ENCODE data around the gene PEX10.
"Not testable (repeated sequence)": the region's sequence is repeated elsewhere in the genome, so short reads cannot be mapped to it uniquely, and the experiment has no call there.

PEX10 gene

DNA sequence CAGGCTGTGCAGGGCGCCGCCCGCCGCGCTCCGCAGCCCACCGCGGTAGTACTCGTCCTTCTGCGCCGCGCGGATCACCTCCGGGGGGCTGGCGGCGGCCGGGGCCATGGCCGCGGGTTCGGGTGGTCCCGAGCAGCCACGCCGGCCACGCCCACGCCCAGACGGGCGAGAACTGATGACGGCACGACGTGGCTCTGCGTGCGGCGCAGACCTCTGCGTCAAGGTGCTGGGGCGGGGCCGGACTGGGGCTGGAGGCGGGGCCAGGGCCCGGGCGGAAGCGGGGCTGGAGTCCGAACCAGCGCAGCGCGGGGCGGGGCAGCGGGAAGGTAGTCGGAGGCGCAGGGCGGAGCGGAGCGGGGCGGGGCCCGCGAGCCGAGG is at the start of gene PEX10:
Gene PEX10 (minus strand): TSS at position 170 of the 378 bp plus-strand sequence. CDS start 62 bp downstream, at position 108.
- DNase-seq (ENCODE audit: low read depth, low spot score), result peak; percentile 82

DNA sequence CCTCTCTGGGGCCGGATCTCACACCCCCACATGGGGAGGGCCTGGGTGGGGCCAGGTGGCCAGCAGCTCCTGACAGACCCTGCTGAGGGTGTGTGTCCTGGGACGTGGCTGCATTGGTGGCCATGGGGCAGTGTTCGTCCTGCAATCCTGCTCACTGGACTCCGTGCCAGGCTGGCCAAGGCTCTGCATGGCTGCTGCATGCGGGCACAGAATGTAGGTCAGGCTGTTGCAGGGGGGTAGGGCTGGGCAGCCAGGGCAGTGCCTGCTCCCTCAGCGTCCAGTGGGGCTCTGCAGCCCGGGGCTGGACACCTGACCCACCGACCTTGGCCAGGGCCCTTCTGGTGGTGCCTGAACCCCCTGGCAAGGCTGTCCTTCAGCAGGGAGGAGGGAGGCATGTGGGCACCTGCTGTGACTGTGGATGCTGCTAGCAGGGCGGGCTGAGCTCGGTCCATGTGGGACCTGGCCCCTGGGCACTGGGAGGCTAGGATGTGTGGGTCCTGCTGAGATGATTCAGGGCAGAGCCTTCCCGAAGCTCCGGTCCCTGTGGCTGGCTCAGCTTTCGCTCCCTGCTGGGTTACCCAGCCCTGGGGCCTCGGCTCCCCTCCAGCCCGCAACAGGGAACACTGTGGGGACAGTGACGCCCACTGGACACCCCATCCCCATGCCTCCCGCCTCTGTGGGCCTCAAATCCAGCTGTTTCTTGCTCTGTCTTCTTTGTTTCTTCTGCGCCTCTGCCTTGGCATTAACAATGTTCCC is 48.8 kb upstream of the PEX10 start:
- no peak for DNase-seq (ENCODE audit: low read depth, low spot score)

DNA sequence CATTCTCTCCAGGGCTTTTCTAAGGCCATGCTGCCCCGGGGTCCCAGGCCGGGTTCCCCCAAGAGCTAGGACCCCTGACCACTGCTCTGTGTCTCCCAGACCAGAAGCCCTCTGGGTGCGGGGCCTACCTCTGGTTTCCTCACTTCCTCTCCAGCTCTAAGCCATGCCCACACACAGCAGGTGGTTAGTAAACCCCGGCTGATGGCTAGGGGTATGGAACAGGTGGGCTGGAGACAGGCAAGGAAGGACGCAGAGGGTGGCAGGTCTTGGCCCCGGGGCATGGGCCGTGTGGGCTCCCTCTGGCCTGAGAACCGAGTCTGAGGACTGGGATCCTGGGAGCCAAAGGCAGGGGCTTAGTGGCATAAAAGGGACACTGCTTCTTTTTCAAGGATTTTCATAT is 47.8 kb upstream of the PEX10 start:
- no peak for DNase-seq (ENCODE audit: low read depth, low spot score)

DNA sequence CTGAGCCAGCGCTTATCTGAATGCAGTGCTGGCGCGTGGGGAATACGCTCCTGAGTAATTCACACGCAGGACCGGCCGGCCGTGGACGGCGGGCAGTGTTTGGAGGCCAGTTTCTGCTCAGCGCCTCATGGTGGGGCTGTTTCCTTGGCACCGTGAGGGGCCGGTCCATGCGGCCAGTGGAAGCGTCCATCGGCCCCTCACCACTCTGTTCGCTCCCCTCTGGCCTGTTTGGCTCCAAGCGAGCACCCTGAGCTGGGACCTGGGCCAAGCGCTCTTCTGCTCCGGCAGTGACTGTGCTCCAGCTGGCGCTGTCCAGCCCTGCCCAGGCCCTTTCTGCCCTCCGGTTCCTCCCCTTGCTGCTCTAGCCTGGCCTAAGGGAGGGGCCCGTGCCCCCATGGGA is 47.4 kb upstream of the PEX10 start:
- DNase-seq (ENCODE audit: low read depth, low spot score), result no peak

DNA sequence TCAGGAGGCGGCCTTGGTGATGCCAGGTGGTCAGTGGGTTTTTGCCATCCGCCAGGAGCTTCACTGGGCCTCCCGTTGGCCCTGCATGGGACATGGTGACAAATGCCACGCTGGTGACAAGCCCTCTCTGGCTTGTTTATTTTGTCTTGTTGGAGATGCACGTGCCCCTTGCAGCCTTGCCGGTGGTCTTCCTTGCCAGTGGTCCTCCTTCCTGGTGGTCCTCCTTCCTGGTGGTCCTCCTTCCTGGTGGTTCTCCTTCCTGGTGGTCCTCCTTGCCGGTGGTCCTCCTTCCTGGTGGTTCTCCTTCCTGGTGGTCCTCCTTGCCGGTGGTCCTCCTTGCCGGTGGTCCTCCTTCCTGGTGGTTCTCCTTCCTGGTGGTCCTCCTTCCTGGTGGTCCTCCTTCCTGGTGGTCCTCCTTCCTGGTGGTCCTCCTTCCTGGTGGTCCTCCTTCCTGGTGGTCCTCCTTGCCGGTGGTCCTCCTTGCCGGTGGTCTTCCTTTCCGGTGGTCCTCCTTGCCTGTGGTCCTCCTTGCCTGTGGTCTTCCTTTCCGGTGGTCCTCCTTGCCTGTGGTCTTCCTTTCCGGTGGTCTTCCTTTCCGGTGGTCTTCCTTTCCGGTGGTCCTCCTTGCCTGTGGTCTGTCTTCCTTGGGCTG is 46.9 kb upstream of the PEX10 start:
- not testable (repeated sequence) for DNase-seq (ENCODE audit: low read depth, low spot score)

DNA sequence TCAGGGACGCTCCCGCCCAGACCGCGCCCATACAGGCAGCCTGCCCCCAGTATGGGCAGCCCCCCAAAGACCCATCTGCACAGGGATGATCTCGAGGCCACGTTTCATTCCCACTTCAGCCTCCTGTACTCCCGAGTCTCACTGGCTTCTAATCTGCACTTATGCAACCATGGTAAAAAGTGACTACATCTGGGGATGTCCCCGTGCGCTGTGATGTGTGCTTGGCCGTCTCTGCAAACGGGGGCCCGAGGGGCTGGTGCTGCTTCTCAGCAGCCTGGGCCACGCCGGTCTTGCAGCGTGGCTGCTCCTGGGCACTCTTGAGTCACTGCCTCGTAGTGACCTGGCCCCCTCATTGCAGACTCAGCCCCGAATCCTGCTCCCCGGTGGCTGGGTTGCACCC is 46.3 kb upstream of the PEX10 start:
- DNase-seq (ENCODE audit: low read depth, low spot score), result no peak

DNA sequence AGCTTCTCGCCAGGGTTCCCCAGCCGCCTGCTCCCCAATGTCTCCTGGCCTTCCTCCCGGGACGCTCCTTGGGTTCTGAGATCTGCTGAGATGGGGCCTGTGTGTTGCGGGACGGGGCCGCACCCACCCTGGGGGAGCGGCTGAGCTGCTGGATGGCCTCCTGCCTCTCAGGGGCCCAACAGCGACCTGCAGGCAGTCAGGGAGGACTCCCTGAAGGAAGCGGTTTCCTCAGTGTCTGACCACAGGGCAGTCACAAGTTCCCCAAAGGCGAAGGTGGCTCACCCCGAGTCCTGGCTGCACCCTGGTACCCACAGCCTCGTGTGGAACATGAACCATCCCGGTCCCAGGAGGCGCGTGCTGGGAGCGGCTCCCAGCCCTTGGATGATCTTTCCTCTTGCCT is 45.1 kb upstream of the PEX10 start:
- no peak for DNase-seq (ENCODE audit: low read depth, low spot score)

DNA sequence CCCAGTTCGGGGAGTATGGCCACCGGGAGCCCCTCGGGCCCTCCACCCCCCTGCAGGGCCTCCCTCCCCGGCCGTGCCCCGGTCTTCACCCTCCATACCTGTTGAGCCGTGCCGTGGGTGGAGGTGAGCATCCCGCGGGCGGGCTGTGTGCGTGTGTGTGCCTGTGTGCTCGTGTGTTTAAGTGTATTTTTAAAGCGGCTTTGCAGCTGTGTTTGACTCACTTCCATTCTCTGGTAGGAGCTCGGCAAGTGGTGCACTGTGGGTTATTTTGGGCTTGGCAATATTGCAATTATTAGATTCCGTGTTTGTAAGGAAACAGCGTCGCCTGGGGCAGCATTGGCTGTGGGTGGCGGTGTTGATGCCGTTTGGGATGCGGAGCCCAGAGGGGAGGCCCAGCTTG is 43.4 kb upstream of the PEX10 start:
- no peak for DNase-seq (ENCODE audit: low read depth, low spot score)

DNA sequence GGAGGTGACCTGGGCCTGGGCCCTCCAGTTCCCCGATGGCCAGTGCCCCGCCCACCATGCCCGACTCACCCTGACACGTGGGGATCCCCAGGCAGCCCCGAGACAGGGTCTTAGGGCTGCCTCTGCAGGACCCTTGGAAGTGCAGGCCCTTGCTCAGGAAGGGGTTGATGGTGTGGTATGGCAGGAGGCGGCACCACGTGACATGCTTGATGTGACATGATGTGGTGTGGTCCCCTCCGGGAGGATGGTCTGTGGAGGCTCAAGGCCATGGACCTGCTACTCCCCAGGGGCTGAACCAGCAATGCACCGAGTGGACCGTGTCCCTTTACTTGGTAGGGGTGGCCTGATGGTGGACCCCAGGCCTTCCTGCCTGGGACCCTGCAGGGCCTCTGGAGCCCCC is 41.9 kb upstream of the PEX10 start:
- no peak for DNase-seq (ENCODE audit: low read depth, low spot score)

DNA sequence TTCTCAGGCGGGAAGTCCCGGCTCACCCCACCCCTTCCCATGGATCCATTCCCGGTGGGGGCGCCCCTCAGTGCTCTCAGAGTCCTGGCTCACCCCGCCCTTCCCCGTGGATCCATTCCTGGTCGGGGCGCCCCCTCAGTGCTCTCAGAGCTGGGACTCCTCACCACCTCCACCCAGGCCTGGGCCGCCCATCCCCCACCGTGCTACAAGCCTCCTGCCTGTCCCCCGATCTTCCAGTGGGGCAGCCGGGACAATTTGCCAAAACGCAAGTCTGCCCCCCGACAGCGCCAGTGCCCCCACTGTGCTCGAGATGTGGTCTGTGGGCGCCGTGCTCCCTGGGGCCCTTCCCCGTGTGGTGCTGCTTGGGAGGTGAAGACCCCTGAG is 40.6 kb upstream of the PEX10 start:
- DNase-seq (ENCODE audit: low read depth, low spot score), result no peak

DNA sequence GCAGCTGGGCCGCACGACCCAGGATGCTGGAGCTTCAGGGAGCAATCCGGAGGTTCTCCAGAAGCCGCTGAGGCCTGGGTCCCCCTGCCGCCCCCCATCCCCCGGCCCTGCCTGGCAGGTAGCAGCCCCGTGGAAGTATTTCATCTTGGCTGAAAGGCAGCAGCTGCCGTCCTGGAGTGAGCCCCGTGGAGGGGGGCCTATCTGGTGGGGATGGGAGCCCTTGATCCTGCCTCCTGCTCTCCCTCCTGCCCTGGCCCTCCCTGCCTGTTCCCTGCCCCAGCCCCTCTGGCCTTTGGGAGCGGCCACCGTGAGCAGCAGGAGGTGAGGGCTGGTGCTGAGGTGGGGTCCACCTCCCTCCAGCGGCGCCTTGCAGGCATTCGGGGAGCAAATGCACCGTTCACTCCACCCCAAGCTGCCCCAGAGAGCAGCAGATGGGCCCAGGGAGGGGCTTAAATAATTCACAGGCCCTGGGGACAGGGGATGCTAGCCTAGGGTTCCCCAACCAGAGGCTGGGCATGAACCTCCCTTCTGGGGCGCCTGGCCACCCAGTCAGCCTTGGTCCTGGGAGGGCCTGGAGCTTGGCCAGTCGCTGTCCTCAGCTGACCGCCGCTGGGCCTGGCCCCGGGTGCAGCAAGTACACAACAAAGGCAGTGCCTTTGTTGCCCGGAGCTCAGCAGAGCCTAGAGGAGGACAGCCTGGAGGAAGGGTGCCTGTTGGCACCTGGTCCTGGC is 40.0 kb upstream of the PEX10 start:
- DNase-seq (ENCODE audit: low read depth, low spot score), result no peak

DNA sequence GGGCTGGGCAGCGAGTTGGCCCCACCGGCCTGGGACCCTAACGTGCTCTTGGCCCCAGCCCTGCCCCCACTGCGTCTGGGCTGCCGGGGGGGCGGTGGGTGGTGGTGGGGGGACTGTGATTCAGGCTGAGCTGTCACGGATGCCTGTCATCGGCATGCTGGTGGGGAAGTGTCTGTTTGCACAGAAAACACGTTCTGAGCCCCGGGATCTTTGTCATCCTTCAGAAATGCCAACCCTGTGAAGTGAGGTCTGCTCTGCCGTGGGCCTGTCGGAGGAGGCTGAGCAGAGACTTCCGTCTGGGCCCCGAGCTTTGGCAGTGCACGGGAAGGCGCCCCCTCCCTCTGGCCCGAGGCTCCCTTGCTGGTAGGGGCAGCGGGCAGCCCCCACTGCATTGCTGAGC is 39.4 kb upstream of the PEX10 start:
- DNase-seq (ENCODE audit: low read depth, low spot score), result no peak

DNA sequence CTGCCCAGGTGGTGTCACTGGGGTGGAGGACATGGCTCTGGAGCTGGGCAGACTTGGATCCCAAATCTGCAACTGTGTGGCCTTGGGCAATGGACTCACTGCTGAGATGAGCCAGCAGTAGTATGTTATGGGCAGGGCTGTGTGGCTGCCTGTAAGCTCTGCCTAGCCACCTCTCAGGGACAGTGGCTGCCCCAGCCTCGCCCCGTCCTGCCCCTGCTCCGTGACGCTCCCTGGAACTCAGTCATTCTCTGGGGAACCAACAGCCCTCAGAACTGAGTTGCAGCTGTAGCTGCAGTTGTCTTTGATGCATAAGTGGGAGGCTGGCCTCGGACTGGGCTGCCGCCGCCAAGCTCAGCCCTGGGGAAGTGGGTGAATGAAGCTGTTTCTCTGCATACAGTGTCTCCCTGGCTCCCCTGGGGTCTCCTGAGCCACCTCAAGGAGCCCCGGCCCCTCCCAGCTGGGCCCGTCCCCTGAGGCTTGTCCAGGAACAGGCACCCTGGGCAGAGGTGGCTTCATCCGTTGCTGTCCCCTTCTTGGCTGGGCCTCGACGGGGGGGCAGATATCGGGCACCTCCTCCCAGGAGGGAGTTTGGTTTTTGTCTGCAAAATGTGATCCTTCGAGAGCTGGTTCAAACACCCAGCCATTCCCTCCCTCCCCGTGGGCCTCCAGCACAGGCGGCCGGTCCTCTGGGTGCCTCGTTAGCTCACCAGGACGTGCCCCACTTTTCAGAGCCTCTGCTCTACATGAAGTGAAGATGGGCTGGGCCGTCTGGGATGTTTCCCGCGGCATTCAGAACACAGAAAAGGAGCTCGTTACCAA is 37.5 kb upstream of the PEX10 start:
- DNase-seq (ENCODE audit: low read depth, low spot score), result no peak

DNA sequence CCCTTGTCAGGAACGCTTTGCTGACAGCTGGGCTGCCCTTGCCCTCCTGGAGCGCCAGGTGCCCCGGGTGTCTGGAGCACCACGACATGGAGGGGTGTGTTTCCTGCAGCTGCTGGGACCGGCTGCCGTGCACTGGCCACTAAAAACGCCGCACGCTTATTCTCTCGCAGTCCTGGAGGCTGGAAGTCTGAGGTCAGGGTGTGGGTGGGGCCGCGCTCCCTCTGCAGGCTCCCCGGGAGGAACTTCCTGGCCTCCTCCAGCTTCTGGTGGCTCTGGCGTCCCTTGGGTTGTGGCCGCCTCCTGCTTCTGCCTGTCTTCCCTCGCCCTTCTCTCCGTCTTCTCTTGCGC is 35.7 kb upstream of the PEX10 start:
- no peak for DNase-seq (ENCODE audit: low read depth, low spot score)

DNA sequence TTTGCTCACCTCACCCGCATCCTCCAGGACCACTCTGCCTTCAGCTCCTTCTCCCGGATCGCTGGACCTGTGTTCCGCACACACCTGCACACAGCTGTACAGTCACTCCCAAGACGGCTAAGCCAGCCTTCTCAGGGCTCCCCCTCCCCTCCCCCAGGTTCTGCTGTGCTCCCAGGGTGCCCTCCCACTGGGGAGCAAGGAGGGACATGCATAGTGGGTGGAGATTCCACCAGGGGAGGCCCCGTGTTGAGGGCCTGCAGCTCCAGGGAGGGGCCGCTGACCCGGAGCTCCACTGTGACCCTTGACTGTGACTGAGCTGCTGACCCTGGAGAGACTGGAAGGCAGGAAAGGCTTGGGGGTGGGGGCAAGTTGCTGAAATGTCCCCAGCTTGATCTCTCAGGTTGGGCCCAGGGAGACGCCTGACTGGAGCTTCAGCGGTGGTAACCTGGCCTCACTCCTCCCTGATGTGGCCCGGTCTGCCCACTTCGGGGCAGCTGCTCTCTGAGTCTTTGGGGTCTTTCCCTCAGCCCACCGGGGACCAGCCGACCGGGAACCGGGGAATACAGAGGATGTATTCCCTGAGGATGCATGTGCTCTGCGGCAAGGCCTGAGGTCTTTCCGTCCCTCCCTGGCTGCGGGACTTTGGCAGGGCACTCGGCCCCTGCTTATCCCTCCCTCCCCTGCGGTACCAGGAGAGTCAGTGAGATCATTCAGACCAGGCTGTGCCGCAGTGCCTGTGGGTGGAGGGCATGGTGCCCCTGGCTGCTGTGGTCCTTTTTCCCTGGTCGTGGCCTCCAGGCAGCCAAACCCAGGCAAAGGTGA is 35.1 kb upstream of the PEX10 start:
- DNase-seq (ENCODE audit: low read depth, low spot score), result no peak

DNA sequence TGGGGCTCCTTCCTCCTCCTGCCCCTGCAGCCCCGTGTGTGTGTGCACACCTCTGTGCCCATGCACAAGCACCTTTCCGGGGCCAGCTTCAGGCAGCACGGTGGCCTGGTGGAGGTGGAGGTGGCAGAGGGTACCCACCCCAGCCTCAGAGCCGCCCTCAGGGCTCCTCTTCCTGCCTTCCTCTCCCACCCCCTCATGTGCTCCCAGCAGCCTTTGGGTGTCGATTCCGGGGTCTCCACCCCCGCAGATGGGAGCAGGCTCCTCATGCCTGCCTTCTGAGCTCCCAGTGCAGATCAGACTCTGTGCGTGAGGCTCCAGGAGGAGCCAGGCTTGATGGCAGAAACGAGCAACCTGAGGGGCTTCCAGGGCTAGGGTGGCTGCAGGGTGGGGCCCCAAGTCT is 34.5 kb upstream of the PEX10 start:
- DNase-seq (ENCODE audit: low read depth, low spot score), result no peak

DNA sequence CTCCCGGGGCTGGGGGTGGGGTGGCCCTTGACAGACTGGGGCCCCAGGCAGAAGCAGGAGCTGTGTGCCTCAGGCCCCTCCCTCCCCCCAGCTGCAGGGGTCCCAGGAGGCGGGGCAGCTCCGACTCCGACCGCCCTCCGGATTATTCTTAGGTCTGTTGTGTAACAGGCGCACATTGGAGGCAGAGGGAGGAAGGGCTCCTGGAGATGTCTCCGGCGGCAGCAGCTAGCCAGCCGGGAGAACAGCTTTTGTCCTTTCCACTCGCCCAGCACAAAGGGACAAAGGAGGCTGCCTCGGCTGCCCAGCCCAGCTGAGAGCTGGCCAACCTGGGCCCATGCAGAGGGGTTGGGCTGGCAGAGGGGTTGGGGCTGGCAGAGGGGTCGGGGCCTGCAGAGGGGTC is 34.0 kb upstream of the PEX10 start:
- no peak for DNase-seq (ENCODE audit: low read depth, low spot score)

DNA sequence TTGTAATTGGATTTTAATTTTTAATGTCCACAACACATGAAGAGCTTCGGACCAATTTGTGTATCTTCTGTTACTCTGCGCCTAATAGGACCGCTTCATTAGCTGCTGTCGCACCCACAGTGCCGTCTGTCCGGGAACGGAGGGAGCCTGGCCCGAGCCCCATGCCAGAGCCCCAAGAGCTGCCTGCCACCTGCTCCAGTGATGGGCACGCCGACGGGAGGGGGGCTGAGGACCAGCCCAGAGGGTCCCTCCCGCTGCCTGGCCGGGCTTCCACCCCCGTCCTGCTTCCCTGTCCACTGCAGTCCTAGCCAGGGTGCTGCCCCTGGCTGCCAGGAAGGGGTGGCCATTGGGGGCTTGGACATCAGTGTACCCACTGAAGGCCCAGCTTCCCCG is 33.5 kb upstream of the PEX10 start:
- no peak for DNase-seq (ENCODE audit: low read depth, low spot score)

DNA sequence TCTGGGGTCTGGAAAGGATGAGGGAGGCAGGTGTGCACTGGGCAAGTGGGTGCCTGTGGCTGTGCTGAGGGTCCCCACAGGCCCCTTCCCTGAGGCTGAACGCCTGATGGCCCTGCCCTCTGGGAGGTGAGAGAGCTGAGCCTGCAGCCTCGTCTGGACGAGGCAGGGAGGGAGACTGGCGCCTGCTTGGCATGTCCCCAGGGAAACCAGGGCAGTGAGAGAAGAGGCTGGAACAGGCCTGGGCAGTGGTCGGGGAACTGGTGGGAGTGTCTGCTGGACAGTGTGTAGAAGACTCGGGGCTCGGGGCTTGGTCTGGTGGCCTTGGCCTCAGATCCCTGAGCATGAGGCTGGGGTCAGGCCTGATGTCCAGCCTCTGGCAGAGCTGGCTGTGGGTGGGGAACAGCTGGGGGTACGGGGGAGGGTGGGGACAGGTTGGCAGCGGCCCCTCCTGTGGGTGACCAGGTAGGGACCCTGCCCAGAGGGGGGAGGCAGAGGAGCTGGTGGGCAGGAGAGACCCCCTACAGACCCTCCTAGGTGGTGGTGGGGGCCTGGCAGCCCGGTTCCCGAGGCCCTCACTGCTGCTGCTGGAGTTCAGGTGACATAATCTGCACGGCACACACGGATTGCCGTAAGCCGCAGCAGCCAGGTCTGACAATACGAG is 32.9 kb upstream of the PEX10 start:
- no peak for DNase-seq (ENCODE audit: low read depth, low spot score)

DNA sequence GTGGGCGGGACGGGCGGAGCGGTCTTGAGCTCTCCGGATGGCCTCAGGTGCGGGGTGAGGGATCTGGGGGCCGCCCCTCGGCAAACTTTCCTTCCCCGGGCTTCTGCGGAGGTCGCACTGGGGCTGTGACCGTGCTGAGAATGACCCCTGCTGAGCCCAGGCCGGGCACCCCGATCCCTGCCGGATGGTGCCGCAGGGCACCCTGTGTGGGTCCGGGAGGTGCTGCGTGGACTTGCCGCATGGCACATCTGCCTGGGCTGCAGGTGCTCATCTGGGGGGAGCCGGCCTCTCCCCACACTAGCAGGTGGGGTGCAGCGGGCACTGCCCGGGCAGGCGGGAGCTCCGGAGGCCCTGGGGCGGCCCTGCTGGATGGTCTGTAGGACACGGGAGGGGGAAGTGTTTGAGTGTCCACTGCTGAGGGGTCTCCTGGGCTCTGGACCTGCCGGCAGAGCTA is 31.8 kb upstream of the PEX10 start:
- no peak for DNase-seq (ENCODE audit: low read depth, low spot score)

Data from smooth muscle cell of the brain vasculature (primary cell).